IPS-20b (cell line): Measurements from ENCODE around the gene MCCC1.

Experiments used
- H3K27ac ChIP-seq: one replicate; pipeline ENCODE4 v1.5.1; 2013; ENCODE audit warnings: low read length
- H3K27me3 ChIP-seq: 2 replicates; pipeline ENCODE4 v1.6.1; 2013; ENCODE audit warnings: mild to moderate bottlenecking, low read length, inconsistent platforms; ENCODE audit not compliant: insufficient read depth
- H3K36me3 ChIP-seq: 2 replicates; pipeline ENCODE4 v1.6.1; 2013; ENCODE audit warnings: low read depth, mild to moderate bottlenecking, inconsistent platforms, low read length, moderate library complexity; ENCODE audit not compliant: insufficient read depth
- H3K4me1 ChIP-seq: 2 replicates; pipeline ENCODE4 v1.6.1; 2013; ENCODE audit warnings: mild to moderate bottlenecking, control low read depth, inconsistent platforms, low read length, moderate library complexity; ENCODE audit not compliant: insufficient read depth
- H3K4me3 ChIP-seq: 2 replicates; pipeline ENCODE4 v1.5.1; 2013; ENCODE audit warnings: mild to moderate bottlenecking, low read length, inconsistent platforms
- H3K9ac ChIP-seq: 2 replicates; pipeline ENCODE4 v1.6.1; 2013; ENCODE audit warnings: low read depth, mild to moderate bottlenecking, inconsistent platforms, low read length, moderate library complexity
- H3K9me3 ChIP-seq: 2 replicates; pipeline ENCODE4 v1.6.1; 2013; ENCODE audit warnings: mild to moderate bottlenecking, low read depth, low read length, inconsistent platforms; ENCODE audit not compliant: insufficient read depth

Gene MCCC1

DNA sequence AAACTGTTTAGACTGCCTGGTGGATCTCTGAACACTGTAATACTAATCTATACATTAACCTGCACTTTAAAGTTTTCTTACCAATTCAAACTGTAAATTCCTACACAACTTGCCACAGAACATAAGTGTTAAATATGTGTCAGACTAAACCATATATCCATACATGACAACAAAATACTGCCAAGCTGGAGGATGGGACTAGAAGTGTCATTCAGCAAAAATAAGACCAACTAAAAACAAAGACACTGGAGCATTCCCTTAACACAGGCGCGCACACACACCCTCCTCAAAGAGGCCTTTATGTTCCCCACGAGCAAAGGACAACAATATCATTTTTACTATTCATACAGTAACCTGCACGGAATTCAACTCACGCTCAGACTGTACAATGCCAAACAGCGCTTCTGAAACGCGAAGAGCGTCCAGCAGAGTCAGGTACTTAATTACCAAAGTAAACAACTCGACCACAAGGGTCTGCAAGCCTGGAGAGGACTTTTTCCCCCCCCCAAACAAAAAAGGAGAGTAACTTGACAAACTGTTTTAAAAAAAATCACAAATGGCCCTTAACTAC, 120.1 kb downstream of the MCCC1 start:
- H3K4me3 ChIP-seq = peak overlapping the region; percentile 88
- peak overlapping the region; percentile 75 for H3K27ac ChIP-seq
- peaks cover 11% of the 10 kb centered on the region; the same call in 1 of the 2 replicates for H3K4me1 ChIP-seq
- H3K27me3 ChIP-seq = no peaks in the 10 kb centered on the region
- no peaks in the 10 kb centered on the region for H3K9me3 ChIP-seq
- peak overlapping the region; percentile 93 for H3K9ac ChIP-seq
- no peaks in the 10 kb centered on the region for H3K36me3 ChIP-seq

- peaks cover 11% of the 10 kb centered on the region; the same call in 1 of the 2 replicates for H3K4me1 ChIP-seq
- H3K36me3 ChIP-seq = no peaks in the 10 kb centered on the region
- no peaks in the 10 kb centered on the region for H3K9me3 ChIP-seq
- H3K4me3 ChIP-seq = peak overlapping the region; percentile 88; the same call in 1 of the 2 replicates
- no peaks in the 10 kb centered on the region for H3K27me3 ChIP-seq
- H3K27ac ChIP-seq = no peak overlapping the region
- peak overlapping the region; percentile 93; the same call in 1 of the 2 replicates for H3K9ac ChIP-seq
Measured at GRCh38 chr3:182978387-182978786, 120.9 kb downstream of the MCCC1 start.

GRCh38 chr3:182973047-182973446, 126.2 kb downstream of the MCCC1 start:
- H3K4me1 ChIP-seq = peaks cover 3% of the 10 kb centered on the region
- H3K27ac ChIP-seq = no peak overlapping the region
- H3K36me3 ChIP-seq = no peaks in the 10 kb centered on the region
- H3K9me3 ChIP-seq = no peaks in the 10 kb centered on the region
- H3K9ac ChIP-seq = no peak overlapping the region
- H3K4me3 ChIP-seq = no peak overlapping the region
- no peaks in the 10 kb centered on the region for H3K27me3 ChIP-seq

DNA sequence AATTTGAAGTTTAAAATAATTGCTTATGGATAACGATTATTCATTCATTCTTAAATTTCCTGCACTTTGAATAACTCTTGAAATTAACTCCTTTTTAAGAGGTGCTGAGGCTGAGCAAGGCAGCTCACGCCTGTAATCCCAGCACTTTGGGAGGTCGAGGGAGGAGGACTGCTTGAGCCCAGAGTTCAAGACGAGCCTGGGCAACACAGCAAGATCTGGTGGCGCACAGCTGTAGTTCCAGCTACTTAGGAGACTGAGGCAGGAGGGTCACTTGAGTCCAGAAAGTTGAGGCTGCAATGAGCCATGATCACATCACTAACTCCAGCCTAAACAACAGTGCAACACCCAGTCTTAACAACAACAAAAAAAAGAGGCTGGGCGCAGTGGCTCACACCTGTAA, 126.9 kb downstream of the MCCC1 start:
- no peaks in the 10 kb centered on the region for H3K36me3 ChIP-seq
- no peak overlapping the region for H3K27ac ChIP-seq
- H3K4me3 ChIP-seq = no peak overlapping the region
- H3K4me1 ChIP-seq = peaks cover 3% of the 10 kb centered on the region; the same call in 1 of the 2 replicates
- H3K27me3 ChIP-seq = no peaks in the 10 kb centered on the region
- no peaks in the 10 kb centered on the region for H3K9me3 ChIP-seq
- H3K9ac ChIP-seq = no peak overlapping the region

DNA sequence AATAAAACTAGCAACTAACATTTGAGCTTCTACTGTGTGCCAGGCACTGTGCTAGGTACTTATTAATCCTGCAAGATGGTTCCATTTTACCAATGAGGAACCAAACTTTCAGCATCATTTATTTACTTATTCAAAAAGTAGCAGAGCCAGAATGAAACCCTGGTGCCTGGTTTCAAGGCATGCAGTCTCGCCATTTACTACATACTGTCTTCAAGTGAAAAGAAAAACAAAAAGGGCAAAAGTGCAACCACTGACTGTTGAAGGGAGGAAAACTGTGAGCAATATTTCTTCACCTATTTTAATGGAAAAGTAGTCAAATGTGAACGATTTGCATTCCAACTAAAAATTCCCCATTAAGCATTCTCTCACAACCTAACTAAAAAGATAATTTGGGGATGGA, 127.7 kb downstream of the MCCC1 start:
- Histone ChIP-seq H3K36me3 (no peaks in the 10 kb centered on the region), H3K9ac (no peak overlapping the region), H3K9me3 (no peaks in the 10 kb centered on the region), H3K4me3 (no peak overlapping the region), H3K4me1 (peaks cover 3% of the 10 kb centered on the region; the same call in 1 of the 2 replicates), H3K27ac (no peak overlapping the region), H3K27me3 (no peaks in the 10 kb centered on the region)

DNA sequence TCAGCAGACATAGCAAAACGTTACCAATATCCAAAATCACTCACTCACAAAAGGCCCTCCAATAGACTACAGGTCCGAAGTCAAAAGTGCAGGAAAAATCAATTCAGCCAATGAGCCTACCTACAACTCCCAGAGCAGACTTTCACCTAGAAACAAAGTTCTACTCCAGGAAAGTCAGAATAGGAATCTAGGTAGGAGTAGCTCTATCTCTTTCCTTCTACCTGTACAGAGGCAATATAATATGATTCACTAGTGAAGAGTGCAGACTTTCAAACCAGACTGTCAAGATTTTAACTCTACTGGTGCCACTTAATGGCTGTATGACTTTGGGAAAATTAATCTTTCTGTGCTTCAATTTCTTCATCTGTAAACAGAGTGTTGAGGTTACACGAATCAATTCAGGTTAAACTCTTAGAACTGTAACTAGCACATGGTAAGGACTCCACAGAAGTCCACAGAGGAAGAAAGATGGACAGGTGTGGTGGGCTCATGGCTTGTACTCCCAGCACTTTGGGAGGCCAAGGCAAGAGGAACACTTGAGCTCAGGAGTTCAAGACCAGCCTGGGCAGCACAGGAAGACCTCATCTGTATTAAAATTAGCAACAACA, 128.4 kb downstream of the MCCC1 start:
- Histone ChIP-seq H3K9ac (no peak overlapping the region), H3K9me3 (no peaks in the 10 kb centered on the region), H3K4me1 (peaks cover 3% of the 10 kb centered on the region; the same call in 1 of the 2 replicates), H3K36me3 (no peaks in the 10 kb centered on the region), H3K27me3 (no peaks in the 10 kb centered on the region), H3K4me3 (no peak overlapping the region), H3K27ac (no peak overlapping the region)

DNA sequence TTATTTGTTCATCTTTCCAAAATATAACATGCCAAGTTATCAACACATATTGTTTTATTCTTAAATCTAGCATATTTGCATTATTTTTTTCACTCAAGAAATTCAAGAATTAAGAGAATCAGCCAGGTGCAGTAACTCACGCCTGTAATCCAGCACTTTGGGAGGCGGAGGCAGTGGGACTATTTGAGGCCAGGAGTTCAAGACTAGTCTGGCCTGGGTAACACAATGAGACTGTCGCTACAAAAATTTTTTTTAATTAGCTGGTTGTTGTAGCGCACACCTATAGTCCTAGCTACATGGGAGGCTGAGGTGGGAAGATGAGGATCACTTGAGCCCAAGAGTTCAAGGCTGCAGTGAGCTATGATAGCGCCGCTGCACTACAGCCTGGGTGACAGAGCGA, 129.4 kb downstream of the MCCC1 start:
- H3K9ac ChIP-seq = no peak overlapping the region
- no peaks in the 10 kb centered on the region for H3K36me3 ChIP-seq
- H3K9me3 ChIP-seq = no peaks in the 10 kb centered on the region
- no peak overlapping the region for H3K27ac ChIP-seq
- H3K27me3 ChIP-seq = no peaks in the 10 kb centered on the region
- no peak overlapping the region for H3K4me3 ChIP-seq
- peaks cover 3% of the 10 kb centered on the region; the same call in 1 of the 2 replicates for H3K4me1 ChIP-seq

DNA sequence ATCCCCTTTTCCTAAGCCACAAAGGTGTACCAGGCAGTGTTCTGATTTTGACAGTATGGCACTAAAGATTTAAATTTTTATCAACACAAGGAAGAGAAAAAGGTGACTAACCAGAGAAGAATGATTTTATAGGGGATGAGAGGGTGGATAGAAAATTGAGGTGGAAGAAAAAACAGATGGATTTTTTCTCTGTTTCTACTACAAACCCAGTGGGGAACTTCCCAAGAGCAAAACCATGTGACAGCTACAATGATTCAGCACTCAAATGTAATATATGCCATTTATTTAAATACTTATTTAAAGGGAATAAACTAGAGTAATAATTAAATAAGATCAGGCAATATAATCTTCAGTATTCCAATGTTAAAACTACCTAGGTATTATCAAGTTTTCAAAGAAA, 130.0 kb downstream of the MCCC1 start:
- H3K27me3 ChIP-seq = no peaks in the 10 kb centered on the region
- peak overlapping the region; percentile 38 for H3K27ac ChIP-seq
- no peak overlapping the region for H3K4me3 ChIP-seq
- peak overlapping the region; percentile 7; the same call in 1 of the 2 replicates for H3K9ac ChIP-seq
- peaks cover 3% of the 10 kb centered on the region; the same call in 1 of the 2 replicates for H3K4me1 ChIP-seq
- H3K36me3 ChIP-seq = no peaks in the 10 kb centered on the region
- no peaks in the 10 kb centered on the region for H3K9me3 ChIP-seq

- Histone ChIP-seq H3K27me3 (no peaks in the 10 kb centered on the region), H3K9ac (no peak overlapping the region), H3K4me1 (peaks cover 3% of the 10 kb centered on the region; the same call in 1 of the 2 replicates), H3K4me3 (no peak overlapping the region), H3K9me3 (no peaks in the 10 kb centered on the region), H3K27ac (no peak overlapping the region), H3K36me3 (peaks cover 16% of the 10 kb centered on the region; the same call in 1 of the 2 replicates)
Measured at GRCh38 chr3:182967218-182968204, 131.8 kb downstream of the MCCC1 start.

- Histone ChIP-seq H3K4me1 (peaks cover 3% of the 10 kb centered on the region), H3K9me3 (no peaks in the 10 kb centered on the region), H3K4me3 (no peak overlapping the region), H3K9ac (no peak overlapping the region), H3K27me3 (no peaks in the 10 kb centered on the region), H3K36me3 (peaks cover 28% of the 10 kb centered on the region), H3K27ac (no peak overlapping the region)
Measured at GRCh38 chr3:182965861-182966366, 133.4 kb downstream of the MCCC1 start.
